Prostate gland (tissue), 2 donors: ENCODE results near the gene CLEC4D. TPM values are rescaled to one million over a fixed set of nuclear protein-coding genes. Genes with fewer than 3 reads are reported as not detected.
"Not testable (repeated sequence)": the region's sequence is repeated elsewhere in the genome, so short reads cannot be mapped to it uniquely, and the experiment has no call there.

Source experiments
- DNase-seq: peaks from one replicate; pipeline ENCODE4 v3.0.0-alpha.2; 2019; ENCODE audit warnings: low spot score
- H3K27ac ChIP-seq, 2 donors: fragments of 200-600 bp; sonication (generic); 2 replicates each; pipeline ENCODE4 v1.5.1; 2017 to 2019
- H3K27me3 ChIP-seq: fragments of 200-600 bp; sonication (generic); replicated peaks from 2 replicates; pipeline ENCODE4 v1.5.1; 2019; ENCODE audit not compliant: insufficient read depth
- H3K36me3 ChIP-seq, 2 donors: fragments of 200-600 bp; sonication (generic); 1 replicate in 1 of 2; 2 replicates in 1 of 2; pipeline versions ENCODE4 v1.5.1 to v1.8.1; 2017 to 2019
- H3K4me1 ChIP-seq: fragments of 200-600 bp; sonication (generic); replicated peaks from 2 replicates; pipeline ENCODE4 v1.5.1; 2019
- H3K4me3 ChIP-seq, 2 donors: fragments of 200-600 bp; sonication (generic); 2 replicates each; pipeline ENCODE4 v1.5.1; 2017 to 2019
- H3K9me3 ChIP-seq: fragments of 200-600 bp; sonication (generic); 2 replicates; pipeline ENCODE4 v1.5.1; 2017
- POLR2A ChIP-seq: fragments of 450-650 bp; IDR thresholded peaks from one replicate; pipeline ENCODE4 v1.6.1; 2016; ENCODE audit warnings: antibody characterized with exemption, mild to moderate bottlenecking
- POLR2AphosphoS5 ChIP-seq: sonication (generic); formaldehyde crosslinking; IDR thresholded peaks from one replicate; pipeline ENCODE4 v1.6.1; 2017; ENCODE audit warnings: antibody characterized with exemption
- WGBS: methylation state at CpG from one replicate; pipeline ENCODE4 v1.1.5; 2018; 5-methylcytosine and 5-hydroxymethylcytosine counted together
- intact Hi-C: fragments of 100-400 bp; cut with DNase I; formaldehyde crosslinking; loops from one replicate; pipeline ENCODE4 v1.14.2; 2022
- total RNA-seq, 2 donors: library from RNA; depleted of rRNA; stranded (reverse); fragments of >200 nt; gene quantifications; one replicate each; pipeline ENCODE4 v1.1.0, GENCODE V29; 2016
- TF ChIP-seq, protein P1 (sequence below), 4 experiments: fragments of 200-600 bp in 2 of 4; fragments of 450-650 bp in 2 of 4; sonication (generic) in 2 of 4; IDR thresholded peaks; 1 replicate in 3 of 4; 2 replicates in 1 of 4; pipeline ENCODE4 v1.5.1; 2016 to 2019; ENCODE audit warnings: antibody characterized with exemption in 4 of 4, mild to moderate bottlenecking in 2 of 4, moderate library complexity in 2 of 4

The CLEC4D gene
- total RNA-seq, 2 donors from 2014 or later: 1.5 TPM; not detected in 1

- H3K4me3 ChIP-seq: no peak overlapping the region
- H3K27me3 ChIP-seq: no peaks in the 10 kb centered on the region
- TF ChIP-seq POLR2A: no peak
- TF ChIP-seq POLR2AphosphoS5: no peak
- TF ChIP-seq, protein P1, sequence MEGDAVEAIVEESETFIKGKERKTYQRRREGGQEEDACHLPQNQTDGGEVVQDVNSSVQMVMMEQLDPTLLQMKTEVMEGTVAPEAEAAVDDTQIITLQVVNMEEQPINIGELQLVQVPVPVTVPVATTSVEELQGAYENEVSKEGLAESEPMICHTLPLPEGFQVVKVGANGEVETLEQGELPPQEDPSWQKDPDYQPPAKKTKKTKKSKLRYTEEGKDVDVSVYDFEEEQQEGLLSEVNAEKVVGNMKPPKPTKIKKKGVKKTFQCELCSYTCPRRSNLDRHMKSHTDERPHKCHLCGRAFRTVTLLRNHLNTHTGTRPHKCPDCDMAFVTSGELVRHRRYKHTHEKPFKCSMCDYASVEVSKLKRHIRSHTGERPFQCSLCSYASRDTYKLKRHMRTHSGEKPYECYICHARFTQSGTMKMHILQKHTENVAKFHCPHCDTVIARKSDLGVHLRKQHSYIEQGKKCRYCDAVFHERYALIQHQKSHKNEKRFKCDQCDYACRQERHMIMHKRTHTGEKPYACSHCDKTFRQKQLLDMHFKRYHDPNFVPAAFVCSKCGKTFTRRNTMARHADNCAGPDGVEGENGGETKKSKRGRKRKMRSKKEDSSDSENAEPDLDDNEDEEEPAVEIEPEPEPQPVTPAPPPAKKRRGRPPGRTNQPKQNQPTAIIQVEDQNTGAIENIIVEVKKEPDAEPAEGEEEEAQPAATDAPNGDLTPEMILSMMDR (IDR thresholded peaks at IDR 0.05): no peak
- WGBS: 65% methylated on average over 2 of the region's 2 CpGs
- H3K27ac ChIP-seq: peak overlapping the region in 1 of 2 donors; percentile 29
- H3K9me3 ChIP-seq: no peaks in the 10 kb centered on the region
- no peaks in the 10 kb centered on the region for H3K4me1 ChIP-seq
- H3K36me3 ChIP-seq: no peaks in the 10 kb centered on the region
- intact Hi-C loops: no loop called here
- DNase-seq: no peak
Observed at GRCh38 chr12:8482571-8483061, 30.7 kb upstream of the CLEC4D start.

GRCh38 chr12:8483079-8483478 lies 30.2 kb upstream of the CLEC4D start:
- H3K9me3 ChIP-seq: no peaks in the 10 kb centered on the region

GRCh38 chr12:8491646-8492530 lies 21.4 kb upstream of the CLEC4D start:
- Histone ChIP-seq H3K27me3 (no peaks in the 10 kb centered on the region), H3K9me3 (no peaks in the 10 kb centered on the region), H3K4me1 (no peaks in the 10 kb centered on the region), H3K4me3 (no peak overlapping the region), H3K36me3 (no peaks in the 10 kb centered on the region), H3K27ac (no peak overlapping the region)
- DNase-seq: no peak
- TF ChIP-seq, protein P1 (IDR thresholded peaks at IDR 0.05): no peak
- no peak for TF ChIP-seq POLR2A
- no peak for TF ChIP-seq POLR2AphosphoS5
- WGBS: 81% methylated on average over 5 of the region's 5 CpGs
- intact Hi-C loops: no loop called here

More at GRCh38 chr12:8483079-8483478, 30.2 kb upstream of the CLEC4D start:
- DNase-seq: no peak
- Histone ChIP-seq H3K36me3 (no peaks in the 10 kb centered on the region), H3K27me3 (no peaks in the 10 kb centered on the region), H3K4me1 (no peaks in the 10 kb centered on the region), H3K27ac (no peak overlapping the region), H3K4me3 (no peak overlapping the region)
- intact Hi-C loops: no loop called here
- no peak for TF ChIP-seq POLR2A

DNA sequence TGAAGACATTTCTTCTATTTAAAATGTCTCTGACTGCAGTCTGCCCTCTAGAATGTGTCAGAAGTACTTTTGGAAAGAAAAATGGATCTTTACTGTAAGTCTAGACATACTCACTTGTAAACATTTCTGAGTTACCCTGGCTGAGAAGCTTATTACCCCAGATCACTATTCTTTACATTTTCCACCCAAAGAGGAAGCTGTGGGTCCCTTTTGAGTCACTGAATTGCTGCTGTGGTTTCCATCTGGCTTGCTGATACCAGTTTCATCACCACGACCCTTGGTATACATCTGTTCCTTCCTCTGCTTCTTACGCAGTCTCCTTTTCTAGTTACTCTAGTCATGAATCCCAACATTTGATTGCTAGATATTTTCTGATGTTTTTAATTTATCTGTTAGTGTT lies 20.2 kb upstream of the CLEC4D start:
- DNase-seq: no peak
- 42% methylated on average over 2 of the region's 2 CpGs for WGBS
- H3K4me1 ChIP-seq: no peaks in the 10 kb centered on the region

GRCh38 chr12:8495671-8496070 lies 17.6 kb upstream of the CLEC4D start:
- H3K27ac ChIP-seq, H3K4me3 ChIP-seq, DNase-seq, H3K36me3 ChIP-seq, H3K4me1 ChIP-seq, H3K9me3 ChIP-seq, H3K27me3 ChIP-seq, intact Hi-C loops: not testable (repeated sequence)
- 89% methylated on average over 4 of the region's 4 CpGs for WGBS

More for the DNA sequence above, 20.2 kb upstream of the CLEC4D start:
- no peaks in the 10 kb centered on the region for H3K36me3 ChIP-seq
- intact Hi-C loops: no loop called here
- TF ChIP-seq POLR2AphosphoS5: no peak
- TF ChIP-seq, protein P1 (IDR thresholded peaks at IDR 0.05): no peak
- H3K27me3 ChIP-seq: no peaks in the 10 kb centered on the region
- H3K4me3 ChIP-seq: no peak overlapping the region
- H3K27ac ChIP-seq: no peak overlapping the region
- no peaks in the 10 kb centered on the region for H3K9me3 ChIP-seq

GRCh38 chr12:8496074-8496473 lies 17.2 kb upstream of the CLEC4D start:
- WGBS: 51% methylated on average over 6 of the region's 7 CpGs
- H3K27ac ChIP-seq, intact Hi-C loops: not testable (repeated sequence)

More at GRCh38 chr12:8496074-8496473, 17.2 kb upstream of the CLEC4D start:
- not testable (repeated sequence) for H3K36me3 ChIP-seq, H3K4me3 ChIP-seq, H3K9me3 ChIP-seq, H3K4me1 ChIP-seq, H3K27me3 ChIP-seq, DNase-seq
